Psoas muscle (tissue), 8 donors: ENCODE measurements around the gene PTPRB. TPM values are rescaled to one million over a fixed set of nuclear protein-coding genes. Genes with fewer than 3 reads are reported as not detected.

Source experiments
- ATAC-seq, 4 donors: fragments of 200-7000 bp; cut with Tn5 transposase; one replicate each; pipeline ENCODE4 v1.9.1; 2020; ENCODE audit warnings: moderate library complexity in 3 of 4, mild to moderate bottlenecking in 2 of 4
- DNase-seq, 2 donors: peaks; one replicate each; pipeline ENCODE4 v3.0.0-alpha.2; 2020
- H3K27ac ChIP-seq: fragments of 200-600 bp; one replicate; pipeline ENCODE4 v1.8.0; 2022
- H3K27me3 ChIP-seq, 3 donors: fragments of 200-600 bp in 1 of 3; one replicate each; pipeline versions ENCODE4 v1.6.1 to v1.8.0; 2013 to 2022; ENCODE audit warnings: low read length in 2 of 3, mild to moderate bottlenecking in 2 of 3, moderate library complexity in 1 of 3; ENCODE audit not compliant: insufficient read depth in 3 of 3
- H3K36me3 ChIP-seq, 2 donors: fragments of 200-600 bp in 1 of 2; one replicate each; pipeline versions ENCODE4 v1.6.1 to v1.8.0; 2013 to 2022; ENCODE audit warnings: low read depth in 1 of 2, mild to moderate bottlenecking in 1 of 2, moderate library complexity in 1 of 2; ENCODE audit not compliant: insufficient read depth in 1 of 2
- H3K4me1 ChIP-seq: fragments of 200-600 bp; one replicate; pipeline ENCODE4 v1.8.0; 2022
- H3K4me3 ChIP-seq: fragments of 200-600 bp; one replicate; pipeline ENCODE4 v1.8.0; 2022; ENCODE audit warnings: mild to moderate bottlenecking
- H3K9me3 ChIP-seq: fragments of 200-600 bp; one replicate; pipeline ENCODE4 v1.8.0; 2022
- CTCF ChIP-seq: fragments of 200-600 bp; IDR thresholded peaks from one replicate; pipeline ENCODE4 v1.8.0; 2022; ENCODE audit warnings: antibody characterized with exemption
- WGBS, 3 donors: extraction: QIAGEN DNeasy Blood & Tissue Kit; methylation state at CpG; one replicate each; pipeline versions ENCODE4 v1.1.6 to v1.1.7; 2013; 5-methylcytosine and 5-hydroxymethylcytosine counted together
- intact Hi-C, 2 donors: fragments of 100-400 bp; cut with DNase I; formaldehyde crosslinking; loops; one replicate each; pipeline versions ENCODE4 v1.11.0 to v1.14.2; 2022
- polyA plus RNA-seq, 3 donors: library from polyadenylated mRNA; stranded (reverse); fragments of 200-250 nt; gene quantifications; one replicate each; pipeline ENCODE4 v1.2.3, GENCODE V29; 2013
- total RNA-seq, 4 donors: library from RNA; stranded (reverse); fragmentation: NEBNext Ultra II Directional in 2 of 4; extraction: Animal tissue kit (Norgen Biotek cat#: 25700) in 2 of 4; gene quantifications; one replicate each; pipeline versions ENCODE4 v1.2.1 to v1.2.4, GENCODE V29; 2021 to 2023
- donor health status: healthy with polysubstance abuse.
- donor health status: DM: no; HTN: no; CAD: no; lungs with moderate emphysema.
- donor health status: Bipolar disorder and iron deficiency.
- donor health status: healthy.
- donor health status: DM: yes; HTN: yes; CAD: no.
- donor health status: DM: no; HTN: no; CAD: no.
- donor health status: DM: no; HTN: no; CAD: no.
- donor health status: DM: yes; HTN: yes; CAD: no.

Gene PTPRB
- total and polyA plus RNA-seq, 7 donors, result 6.5 to 32.1 (median 10.9) TPM

DNA sequence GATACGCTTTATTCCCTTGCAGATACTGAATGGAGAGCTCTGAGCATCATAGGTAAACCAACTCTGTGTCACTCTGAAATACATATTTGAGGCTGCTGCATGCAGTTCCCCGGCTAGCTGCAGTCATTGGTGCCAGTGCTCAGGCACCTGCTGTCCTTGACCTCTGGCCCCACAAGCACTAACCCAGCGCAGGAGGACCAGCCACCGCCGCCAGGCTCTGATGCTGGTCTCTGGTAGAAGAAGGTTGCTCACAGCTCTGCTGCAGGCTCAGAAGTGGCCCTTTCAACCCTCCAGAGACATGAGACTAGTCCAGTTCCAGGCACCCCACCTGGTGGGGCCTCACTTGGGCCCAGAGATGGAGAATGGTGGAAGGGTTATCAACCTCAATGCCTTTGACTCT is 34.5 kb upstream of the PTPRB start:
- WGBS, 3 donors, result 91 to 95% (median 92%) methylated on average over 5 of the region's 5 CpGs
- no peak for ATAC-seq

DNA sequence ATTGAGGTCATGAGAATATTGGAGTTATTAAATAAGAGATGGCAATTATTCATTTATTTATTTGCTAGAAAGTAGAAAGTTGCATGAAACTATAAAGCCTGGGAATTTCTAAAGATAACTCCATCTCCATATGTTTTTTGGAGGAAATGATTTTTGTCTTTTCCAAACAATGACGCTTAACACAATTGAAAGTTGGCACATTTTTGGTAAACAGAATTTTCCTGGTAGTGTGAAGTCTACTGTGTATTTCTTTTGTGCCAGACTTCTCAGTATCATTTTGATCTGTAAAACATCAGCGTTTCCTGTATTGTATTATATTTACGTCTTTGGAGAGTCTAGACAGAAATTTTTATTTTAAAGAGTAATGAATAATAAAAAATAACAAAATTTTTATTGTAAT is 33.7 kb upstream of the PTPRB start:
- Histone ChIP-seq H3K4me1 (no peaks in the 10 kb centered on the region), H3K4me3 (no peak overlapping the region), H3K36me3 (no peaks in the 10 kb centered on the region), H3K27me3 (no peaks in the 10 kb centered on the region), H3K9me3 (no peaks in the 10 kb centered on the region), H3K27ac (no peak overlapping the region)
- no peak for TF ChIP-seq CTCF
- intact Hi-C loops, result no loop called here
- 48 to 65% (median 56%) methylated on average over 3 of the region's 3 CpGs for WGBS, 3 donors
- ATAC-seq (no peak), DNase-seq (no peak)

More for the DNA sequence above, 34.5 kb upstream of the PTPRB start:
- Histone ChIP-seq H3K4me1 (no peaks in the 10 kb centered on the region), H3K4me3 (no peak overlapping the region), H3K9me3 (no peaks in the 10 kb centered on the region), H3K36me3 (no peaks in the 10 kb centered on the region), H3K27ac (no peak overlapping the region), H3K27me3 (no peaks in the 10 kb centered on the region)
- intact Hi-C loops, result no loop called here
- no peak for TF ChIP-seq CTCF
- DNase-seq, result no peak

- intact Hi-C loops, result no loop called here
- Histone ChIP-seq H3K36me3 (no peaks in the 10 kb centered on the region), H3K9me3 (no peaks in the 10 kb centered on the region), H3K4me3 (no peak overlapping the region), H3K27me3 (no peaks in the 10 kb centered on the region), H3K27ac (no peak overlapping the region), H3K4me1 (no peaks in the 10 kb centered on the region)
- WGBS, 3 donors, result 92 to 94% (median 93%) methylated on average over 2 of the region's 2 CpGs
- TF ChIP-seq CTCF, result no peak
- DNase-seq (no peak), ATAC-seq (no peak)
These were observed 30.0 kb upstream of the PTPRB start for GRCh38 chr12:70667253-70667652.

DNA sequence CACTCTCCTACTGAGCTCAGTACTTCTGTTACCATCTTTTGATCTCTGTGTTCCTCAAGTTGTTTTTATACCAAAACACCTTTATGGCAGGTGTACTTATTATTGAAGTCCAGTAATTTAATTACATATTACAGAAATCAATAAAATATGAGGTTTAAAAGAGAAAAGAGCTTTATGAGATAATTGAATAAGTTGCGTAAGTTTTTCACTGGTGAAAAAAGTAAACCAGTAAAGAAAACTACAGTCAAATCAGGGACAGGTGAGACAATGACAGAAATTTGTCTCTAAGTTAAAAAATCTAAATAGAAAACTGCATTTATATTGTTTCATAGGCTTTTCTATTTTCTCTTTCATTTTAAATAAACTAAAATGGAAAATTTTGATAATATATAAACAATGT is 29.1 kb upstream of the PTPRB start:
- ATAC-seq, result no peak
- WGBS, 3 donors, result 98 to 100% (median 99%) methylated on average over 1 of the region's 1 CpG
- no peak for DNase-seq
- intact Hi-C loops, result no loop called here
- Histone ChIP-seq H3K36me3 (no peaks in the 10 kb centered on the region), H3K27ac (no peak overlapping the region), H3K9me3 (no peaks in the 10 kb centered on the region), H3K27me3 (no peaks in the 10 kb centered on the region), H3K4me1 (no peaks in the 10 kb centered on the region), H3K4me3 (no peak overlapping the region)
- no peak for TF ChIP-seq CTCF

DNA sequence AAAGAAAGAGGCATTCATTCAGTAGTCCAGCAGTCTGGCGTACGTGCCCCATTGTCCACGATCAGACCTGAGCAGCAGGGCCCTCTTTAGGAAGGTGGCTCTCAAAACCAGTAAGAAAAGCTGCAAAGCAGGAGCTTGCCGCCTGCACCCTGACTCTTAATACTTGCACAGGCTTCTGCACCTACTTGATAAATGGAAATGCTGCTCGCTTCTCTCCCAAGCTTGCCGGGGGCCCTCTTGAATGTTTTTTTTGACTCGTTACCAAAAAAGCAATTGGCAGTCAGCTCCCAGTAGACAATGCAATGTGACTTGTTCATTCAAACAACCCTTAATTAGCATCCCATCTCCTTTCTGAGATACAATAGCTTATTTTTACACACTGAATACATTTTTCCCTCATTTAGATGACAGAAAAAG is 27.2 kb upstream of the PTPRB start:
- intact Hi-C loops, result no loop called here
- Histone ChIP-seq H3K27me3 (no peaks in the 10 kb centered on the region), H3K4me3 (no peak overlapping the region), H3K27ac (no peak overlapping the region), H3K9me3 (no peaks in the 10 kb centered on the region), H3K36me3 (no peaks in the 10 kb centered on the region), H3K4me1 (no peaks in the 10 kb centered on the region)
- 39 to 43% (median 40%) methylated on average over 7 of the region's 7 CpGs for WGBS, 3 donors
- no peak for TF ChIP-seq CTCF
- no peak for DNase-seq
- no peak for ATAC-seq
